HG02852 (cell line): Measurements from ENCODE around the gene APOBEC3B.
A peak's percentile ranks its signal among the peaks of the same experiment; 100 is the strongest.
"Not testable (repeated sequence)": the region's sequence is repeated elsewhere in the genome, so short reads cannot be mapped to it uniquely, and the experiment has no call there.

ENCODE experiments used
- ATAC-seq: cut with Tn5 transposase; IDR thresholded peaks from one replicate; pipeline ENCODE4 v1.9.1; 2021; ENCODE audit warnings: mild to moderate bottlenecking, moderate library complexity; ENCODE audit not compliant: unreplicated experiment

APOBEC3B gene

DNA sequence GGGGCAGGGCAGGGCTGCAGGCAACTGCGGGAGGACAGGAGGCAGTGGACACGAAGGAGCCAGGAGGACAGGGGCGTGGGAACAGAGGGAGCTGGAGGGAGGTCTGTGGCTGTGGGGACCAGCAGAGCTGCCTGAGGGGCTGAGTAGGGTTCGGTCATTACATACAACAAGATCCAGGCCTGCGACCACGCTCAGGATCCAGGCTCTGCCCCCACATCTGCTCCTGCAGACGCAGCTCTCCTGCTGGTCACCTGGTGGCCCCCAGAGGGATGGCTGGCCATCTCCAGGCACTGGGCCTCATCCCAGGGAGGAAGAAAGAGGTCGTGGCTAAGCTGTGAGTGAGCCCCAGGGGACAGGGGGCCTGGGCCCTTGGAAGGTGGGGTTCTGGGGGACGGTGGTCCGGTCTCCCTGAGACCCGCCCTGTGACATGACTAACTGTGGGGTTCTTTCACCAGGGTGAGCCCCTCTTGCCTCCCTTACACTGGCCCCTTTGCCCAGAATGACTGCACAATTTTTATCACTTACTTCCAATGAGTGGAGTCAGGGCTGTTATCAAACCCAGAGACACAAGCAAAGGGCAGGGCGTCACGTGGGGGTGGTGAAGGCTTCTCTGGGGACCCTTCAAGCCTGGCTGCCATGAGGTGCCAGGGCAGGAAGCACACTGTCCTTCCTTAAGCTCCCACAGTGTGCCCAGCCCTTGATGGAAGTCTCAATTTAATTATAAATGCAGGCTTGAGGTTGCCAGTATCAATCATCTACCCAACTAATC, 31.4 kb upstream of the APOBEC3B start:
- no peak for ATAC-seq

DNA sequence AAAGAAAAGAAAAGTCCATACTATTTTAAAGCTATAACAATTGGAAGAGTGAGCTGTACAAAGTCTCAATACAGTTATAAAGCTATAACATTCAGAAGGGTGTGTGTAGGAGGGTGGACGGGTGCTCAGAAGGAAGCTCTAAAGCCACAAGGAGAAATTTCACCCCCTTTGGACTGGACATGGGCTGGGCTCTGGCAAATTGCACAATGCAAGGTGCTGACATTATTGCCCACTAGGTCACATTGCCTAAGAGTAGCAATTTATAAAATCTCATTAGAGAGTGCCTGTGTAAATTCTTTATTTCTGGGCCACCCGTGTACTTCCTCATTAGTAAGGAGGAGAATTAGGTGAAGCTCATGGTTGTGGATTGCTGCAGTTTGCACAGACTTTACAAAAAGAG, 30.4 kb upstream of the APOBEC3B start:
- no peak for ATAC-seq

DNA sequence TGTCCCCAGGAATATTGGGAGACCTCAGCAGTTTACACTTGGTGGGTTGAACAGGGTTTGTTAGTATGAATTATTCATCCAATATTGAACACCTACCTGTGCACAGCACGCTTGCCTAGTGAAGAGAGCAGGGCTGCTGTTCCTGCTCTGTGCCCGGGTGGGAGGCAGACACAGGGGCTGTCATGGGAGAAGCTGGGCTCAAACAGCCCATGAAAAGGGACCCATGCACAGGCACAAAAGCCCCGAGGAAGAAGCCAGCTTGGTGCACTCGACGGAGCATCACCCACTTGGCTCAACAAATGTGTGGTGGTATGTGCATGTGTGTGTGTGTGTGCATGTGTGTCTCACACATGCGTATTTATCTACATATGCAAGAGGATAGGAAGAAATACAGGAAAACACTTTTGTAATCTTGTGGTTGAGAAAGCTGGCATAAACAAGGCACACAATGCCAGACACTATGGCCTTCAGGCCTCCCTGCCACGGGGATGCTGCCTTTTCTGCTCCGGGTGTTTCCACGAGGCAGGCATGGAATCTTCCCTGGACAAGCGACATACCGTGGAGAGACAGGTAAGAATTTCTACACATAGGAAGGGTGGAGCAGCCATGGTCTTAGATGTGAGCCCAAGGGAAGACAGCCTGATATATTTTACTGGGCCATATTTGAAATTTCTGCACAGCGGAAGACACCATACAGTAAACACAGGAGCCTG, 29.7 kb upstream of the APOBEC3B start:
- ATAC-seq = no peak

DNA sequence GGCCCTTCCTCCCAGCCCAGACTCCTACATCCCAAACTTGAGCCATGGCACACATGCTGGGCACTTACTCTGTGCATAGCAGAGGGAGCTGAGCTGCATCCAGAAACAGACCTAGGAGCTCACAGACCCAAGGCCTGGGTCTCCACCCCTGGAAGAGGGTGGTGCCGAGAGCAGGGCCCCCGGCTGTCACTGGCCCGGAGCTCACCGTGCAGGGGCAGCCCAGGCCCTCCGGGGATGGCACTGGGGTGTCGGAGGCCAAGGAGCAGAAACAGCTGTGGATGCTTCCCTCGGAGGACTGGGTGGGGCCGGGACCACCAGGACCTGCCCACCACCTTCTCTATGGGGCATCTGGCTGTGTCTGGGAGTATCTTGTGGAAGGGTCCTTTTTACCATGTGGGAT, 29.1 kb upstream of the APOBEC3B start:
- no peak for ATAC-seq

DNA sequence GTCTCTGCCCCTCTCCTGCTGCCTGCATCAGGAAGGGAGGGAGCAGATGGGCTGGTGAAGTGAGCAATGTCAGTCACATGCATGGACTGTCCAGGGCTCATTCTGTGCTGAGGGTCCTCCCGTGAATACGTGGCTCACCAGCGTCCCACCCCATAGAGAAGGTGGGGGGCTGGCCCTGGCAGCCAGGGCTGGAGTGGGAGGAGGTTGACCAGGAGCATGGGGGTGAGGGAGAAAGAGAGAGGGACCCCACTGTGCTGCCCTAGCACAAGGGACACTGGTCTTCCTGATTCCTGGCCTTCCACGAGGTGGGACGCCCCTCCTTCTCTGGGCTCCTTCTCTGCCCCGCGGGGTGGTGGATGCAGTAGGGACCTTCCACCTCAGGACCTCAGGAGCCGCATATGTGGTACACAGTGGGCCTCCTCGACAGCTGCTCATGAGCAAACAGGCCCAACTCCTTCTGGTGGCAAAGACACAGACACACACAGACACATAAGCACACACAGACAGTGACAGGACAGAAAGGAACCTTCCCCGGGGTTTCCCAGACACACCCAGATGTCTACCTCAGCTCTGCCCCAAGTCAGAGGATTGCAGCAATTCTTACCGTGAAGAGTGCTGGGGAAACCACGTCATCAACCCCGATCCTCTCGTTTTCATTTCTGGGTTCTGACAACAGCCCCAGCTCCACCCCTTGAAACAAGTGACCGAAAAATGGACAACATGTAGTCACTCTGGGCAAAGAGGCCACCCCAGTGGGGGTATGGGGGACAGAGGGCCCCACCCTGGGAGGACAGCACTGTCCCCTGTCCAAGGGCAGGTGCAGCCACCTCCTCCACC, 28.4 kb upstream of the APOBEC3B start:
- peak; percentile 79 for ATAC-seq

DNA sequence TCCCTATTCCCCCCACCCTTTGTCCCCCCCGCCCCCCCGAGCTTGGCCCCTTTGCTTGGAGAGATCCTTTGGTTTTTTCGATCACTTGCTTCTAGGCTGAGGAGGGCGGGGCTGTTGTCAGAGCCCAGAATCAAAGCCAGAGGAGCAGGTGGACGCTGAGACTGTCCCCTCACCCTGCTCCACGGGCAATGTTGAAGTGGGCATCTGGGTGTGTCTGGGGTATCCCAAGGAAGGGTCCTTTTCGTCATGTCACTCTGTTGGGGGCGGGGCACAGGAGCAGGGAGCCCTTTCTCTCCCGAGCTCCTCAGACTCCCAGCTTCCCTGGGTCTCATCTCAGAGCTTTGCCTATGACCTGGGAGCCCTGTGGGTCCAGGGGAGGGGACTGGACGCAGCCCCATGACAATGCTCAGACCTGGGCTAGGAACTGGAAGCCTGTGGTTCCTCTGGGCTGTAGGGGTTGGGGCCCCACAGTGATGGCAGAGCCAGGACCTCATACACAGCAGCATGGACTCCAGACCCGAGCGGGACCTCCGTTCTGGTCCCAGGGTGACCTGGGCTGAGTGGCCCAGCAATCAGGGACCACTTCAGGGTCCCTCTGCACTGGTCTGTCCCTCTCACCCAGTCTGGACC, 27.6 kb upstream of the APOBEC3B start:
- no peak for ATAC-seq

DNA sequence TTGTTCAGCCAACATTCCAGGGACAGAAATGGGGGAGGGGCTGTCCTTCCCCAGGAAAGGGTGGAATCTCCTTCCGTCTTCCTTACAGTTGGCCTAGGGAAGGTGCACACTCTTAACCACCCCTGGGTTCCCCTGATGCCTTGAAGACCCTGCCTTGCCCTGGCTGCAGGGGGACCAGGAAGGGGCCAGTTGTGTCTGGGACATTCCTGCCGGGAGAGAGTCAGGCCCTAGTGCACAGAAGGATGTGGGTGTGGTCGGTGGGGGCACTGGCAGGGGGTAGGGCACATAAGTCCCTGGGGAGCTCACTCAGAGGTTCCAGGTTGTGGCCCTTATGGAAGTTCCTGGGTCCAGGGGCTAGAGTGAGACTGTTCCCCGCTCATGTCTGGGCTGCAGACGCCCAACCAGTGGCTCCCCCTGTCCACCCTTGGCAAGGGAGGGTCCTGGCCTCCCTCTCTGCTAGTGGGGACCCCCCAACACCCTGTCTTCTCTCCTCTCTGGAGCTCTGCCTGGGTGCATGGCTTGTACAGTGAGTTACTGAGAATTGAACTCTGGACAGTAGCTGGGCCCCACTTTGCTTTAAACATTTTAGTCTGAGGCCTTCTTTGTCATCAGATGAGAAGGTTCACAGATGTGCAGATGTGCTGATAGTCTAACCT, 26.8 kb upstream of the APOBEC3B start:
- no peak for ATAC-seq

DNA sequence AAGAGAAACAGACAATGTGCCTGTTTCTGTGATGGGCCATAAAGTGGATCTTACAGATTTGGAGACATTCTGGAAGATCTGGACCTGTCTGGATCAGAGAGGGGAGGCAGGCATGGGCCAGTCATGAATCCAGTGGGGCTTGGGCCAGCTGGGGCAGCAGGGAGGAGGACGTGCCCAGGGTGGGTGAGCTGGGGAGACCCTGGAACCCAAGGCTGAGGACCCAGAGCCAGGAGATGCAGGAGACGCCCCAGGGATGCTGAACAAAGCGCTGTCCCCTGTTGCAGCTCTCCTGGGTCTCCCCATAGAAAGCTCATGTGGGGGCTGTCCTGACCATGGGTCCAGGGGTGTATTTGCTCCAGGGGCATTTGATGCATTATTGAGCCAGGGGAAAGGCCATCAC, 26.2 kb upstream of the APOBEC3B start:
- ATAC-seq = no peak

DNA sequence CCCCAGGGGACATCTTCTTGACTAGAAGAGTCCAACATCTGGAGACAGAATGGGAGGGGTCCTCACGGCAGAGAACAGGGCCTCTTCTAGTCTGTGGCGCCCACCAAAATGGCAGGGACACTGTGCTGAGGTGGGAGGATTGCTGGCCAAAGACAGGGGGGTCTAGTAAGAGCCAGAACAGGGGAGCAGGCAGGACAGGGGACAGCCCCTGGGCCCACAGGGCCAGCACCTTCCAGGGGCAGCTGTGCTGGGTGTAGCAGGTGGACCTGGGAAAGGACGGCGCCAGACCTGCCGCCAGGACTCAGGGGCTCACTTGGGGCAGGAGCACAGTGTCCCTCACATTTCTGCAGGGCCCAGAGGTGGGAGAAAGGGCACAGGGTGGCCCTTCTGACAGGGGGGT, 25.6 kb upstream of the APOBEC3B start:
- ATAC-seq = no peak

DNA sequence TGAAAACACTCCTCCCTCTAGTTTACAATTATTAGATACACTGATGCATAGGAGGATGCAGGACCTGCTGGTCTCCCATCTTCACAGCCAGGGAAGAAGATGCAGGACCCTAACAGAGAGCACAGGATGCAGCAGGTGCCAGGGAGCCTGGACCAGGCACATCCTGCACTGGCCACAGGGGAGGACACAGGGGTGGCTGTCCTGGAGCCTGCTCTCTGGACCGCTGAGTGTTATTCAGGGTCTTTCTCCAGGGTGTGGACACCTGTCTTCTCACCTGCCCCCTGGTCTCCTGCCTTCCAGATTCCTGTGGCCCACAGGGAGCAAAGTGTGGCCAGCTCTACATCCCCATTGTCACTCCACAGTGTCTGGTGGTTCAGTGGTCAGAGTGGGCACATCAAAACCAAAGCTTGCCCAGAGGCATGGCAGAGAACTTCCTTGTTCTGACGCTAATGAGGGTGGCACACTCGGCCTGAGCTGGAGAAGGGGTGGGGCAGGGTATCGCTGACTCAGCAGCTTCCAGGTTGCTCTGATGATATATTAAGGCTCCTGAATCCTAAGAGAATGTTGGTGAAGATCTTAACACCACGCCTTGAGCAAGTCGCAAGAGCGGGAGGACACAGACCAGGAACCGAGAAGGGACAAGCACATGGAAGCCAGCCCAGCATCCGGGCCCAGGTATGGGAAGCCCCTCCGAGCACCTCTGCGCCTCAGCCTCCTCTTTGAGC, 24.9 kb upstream of the APOBEC3B start, which contains the start of gene APOBEC3A:
TSS of gene APOBEC3A (plus strand) at position 564 of the 725 bp plus-strand sequence. CDS start at position 647, 83 bp downstream.
- ATAC-seq = no peak

DNA sequence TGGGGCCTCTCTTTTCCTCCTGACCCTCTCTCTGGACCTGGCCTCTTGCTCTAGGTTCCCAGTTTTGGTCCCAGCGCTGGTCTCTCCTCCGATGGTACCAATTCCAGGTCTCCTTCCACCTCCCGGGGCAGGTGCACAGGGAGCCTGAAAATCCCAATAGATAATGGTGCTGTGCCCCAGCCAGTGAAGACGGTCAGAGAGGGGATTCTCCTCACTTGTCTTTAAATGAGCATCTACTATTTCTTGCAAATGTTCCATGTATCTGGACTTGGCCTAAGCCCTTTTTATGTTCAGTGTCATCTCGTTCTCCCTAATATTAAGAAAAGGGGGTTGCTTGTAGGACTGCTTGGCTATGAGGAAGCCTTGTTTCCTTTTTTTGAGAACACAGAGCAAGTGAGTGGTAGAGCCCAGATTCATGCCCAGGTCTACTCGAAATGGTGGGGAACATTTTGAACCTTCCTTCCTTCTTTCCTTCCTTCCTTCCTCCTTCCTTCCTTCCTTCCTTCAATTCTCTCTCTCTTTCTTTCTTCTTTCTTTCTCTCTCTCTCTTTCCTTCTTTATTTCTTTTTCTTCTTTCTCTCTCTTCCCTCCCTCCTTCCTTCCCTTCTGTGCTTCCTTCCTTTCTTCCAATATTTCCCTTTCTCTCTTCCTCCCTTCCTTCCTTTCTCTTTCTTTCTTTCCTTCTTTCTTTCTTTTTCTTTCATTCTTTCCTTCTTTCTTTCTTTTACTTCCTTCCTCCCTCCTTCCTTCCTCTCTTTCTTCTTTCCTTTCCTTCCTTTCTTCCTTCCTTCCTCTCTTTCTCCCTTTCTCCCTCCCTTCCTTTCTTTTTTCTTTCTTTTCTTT, 24.1 kb upstream of the APOBEC3B start:
- ATAC-seq = no peak

DNA sequence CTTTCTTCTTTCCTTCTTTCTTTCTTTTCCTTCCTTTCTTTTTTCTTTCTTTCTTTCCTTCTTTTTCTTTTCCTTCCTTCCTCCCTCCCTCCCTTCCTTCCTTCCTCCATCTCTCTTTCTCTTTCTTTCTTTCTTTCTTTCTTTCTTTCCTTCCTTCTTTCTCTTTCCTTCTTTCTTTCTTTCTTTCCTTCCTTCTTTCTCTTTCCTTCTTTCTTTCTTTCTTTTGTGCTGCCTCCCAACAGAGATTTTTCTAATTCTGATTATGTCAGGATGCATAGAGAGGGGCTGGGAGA, 23.6 kb upstream of the APOBEC3B start:
- not testable (repeated sequence) for ATAC-seq

DNA sequence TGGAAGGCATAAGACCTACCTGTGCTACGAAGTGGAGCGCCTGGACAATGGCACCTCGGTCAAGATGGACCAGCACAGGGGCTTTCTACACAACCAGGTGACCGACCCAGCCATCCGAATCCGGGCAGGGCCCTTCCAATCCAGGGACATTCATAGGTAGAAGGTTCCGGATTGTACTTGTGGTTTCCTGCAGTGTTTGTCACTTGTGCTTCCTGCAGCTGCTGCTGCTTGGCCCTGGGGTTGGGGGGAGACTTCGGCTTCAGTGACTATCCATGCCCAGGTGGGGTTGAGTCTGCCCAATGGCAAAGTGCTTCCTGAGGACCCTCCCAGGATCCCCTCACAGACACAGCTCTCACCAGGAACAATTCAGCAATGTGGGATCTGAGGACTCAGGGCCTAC, 22.6 kb upstream of the APOBEC3B start:
- ATAC-seq = no peak

DNA sequence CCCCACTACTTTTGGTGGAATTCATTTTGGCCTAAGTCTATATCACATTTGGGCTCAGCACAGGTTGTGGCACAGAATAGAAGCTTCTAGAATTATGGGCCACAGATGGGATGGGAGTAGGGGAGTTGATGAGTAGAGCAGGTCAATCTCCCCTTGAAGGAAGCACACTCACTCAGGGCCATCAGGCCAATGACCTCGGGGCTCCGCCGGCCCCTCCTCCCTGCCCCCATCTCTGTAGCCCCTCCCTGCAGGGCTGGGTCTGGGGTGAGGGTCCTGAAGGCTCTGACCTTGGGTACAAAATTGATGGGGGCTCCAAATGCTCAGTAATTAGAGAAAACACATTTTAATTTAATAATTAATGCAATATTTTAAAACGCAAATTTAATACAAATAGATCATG, 21.5 kb upstream of the APOBEC3B start:
- ATAC-seq = not testable (repeated sequence)

DNA sequence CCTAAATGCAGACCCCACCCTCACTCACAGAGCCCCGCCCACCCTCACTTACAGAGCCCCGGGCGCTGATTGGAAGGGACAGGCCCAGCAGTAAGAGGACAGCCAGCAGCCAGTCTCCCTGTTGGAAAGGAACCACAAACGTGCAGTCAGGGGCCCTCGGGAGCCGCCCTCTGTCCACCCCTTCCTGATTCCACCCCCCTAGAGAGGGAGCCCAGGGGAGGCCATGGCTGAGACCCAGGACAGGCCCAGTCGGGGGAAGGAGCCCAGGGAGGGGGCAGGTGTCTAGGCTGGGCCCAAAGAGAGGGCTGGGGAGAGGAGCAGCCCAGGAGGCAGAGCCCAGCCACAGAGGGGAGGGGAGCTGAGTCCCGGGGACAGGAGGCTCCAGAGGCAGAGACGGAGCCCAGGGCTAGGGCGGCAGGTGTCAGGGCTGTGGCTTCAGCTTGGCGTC, 18.8 kb upstream of the APOBEC3B start:
- not testable (repeated sequence) for ATAC-seq

DNA sequence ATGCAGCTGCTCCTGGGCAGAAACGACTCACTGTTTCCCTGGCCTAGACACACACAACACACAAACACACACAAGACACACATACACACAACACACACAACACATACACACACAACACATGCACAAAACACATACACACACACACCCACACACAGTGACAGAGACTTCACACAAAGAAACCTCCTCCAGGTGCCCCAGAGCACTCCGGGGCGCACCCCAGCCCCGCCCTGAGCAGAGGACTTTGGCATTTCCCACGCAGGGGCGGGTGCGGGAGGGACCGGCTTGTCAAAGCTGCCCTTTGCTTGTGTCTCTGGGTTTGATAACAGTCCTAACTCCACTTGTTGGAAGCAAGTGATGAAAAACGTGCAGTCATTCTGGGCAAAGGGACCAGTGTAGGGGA, 18.3 kb upstream of the APOBEC3B start:
- no peak for ATAC-seq

DNA sequence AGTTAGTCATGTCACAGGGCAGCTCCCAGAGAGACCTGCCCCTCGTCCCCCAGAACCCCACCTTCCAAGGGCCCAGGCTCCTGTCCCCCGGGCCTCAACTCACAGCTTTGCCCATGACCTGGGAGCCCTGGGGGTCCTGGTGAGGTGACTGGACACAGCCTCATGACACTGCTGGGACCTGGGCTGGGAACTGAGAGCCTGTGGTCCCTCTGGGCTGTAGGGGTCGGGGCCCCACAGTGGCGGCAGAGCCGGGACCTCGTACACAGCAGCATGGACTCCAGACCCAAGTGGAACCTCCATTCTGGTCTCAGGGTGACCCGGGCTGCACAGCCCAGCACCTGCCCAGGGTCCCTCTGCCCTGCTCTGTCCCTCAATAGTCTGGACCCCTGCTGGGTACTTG, 17.8 kb upstream of the APOBEC3B start:
- no peak for ATAC-seq

DNA sequence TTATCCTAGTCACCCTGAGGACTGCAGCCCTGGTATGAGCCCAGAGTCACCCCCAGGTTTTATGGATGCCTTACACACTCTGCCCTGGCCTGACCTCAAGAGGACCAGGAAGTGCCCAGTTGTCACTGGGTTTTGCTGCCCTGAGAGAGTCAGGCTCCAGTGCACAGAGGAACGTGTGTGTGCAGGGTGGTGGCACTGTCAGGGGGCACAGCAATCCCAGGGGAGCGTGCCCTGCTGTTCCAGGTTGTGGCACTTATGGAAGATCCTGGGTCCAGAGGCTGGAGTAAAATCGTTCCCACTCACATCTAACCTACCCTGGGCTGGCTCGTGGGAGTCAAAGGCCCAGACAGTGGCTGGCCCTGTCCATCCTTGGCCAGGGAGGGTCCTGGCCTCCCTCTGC, 17.2 kb upstream of the APOBEC3B start:
- no peak for ATAC-seq
